ENCODE measurements around the gene AGAP1.

- TF ChIP-seq POLR2A (IDR thresholded peaks at IDR 0.05) (no peak), CTCF (IDR thresholded peaks at IDR 0.05) (no peak)
Observed at GRCh38 chr2:236081171-236081570, 587.3 kb downstream of the AGAP1 start.
